Fibroblast of lung (primary cell): ENCODE results near the gene KLHL1.

Experiments used
- EZH2 ChIP-seq: IDR thresholded peaks from 2 replicates; pipeline ENCODE4 v1.5.1; 2012; ENCODE audit warnings: low read length, control low read depth, mild to moderate bottlenecking; ENCODE audit errors: missing control alignments
- TF ChIP-seq, protein P1 (sequence below), 2 donors: IDR thresholded peaks in 1 of 2; conservative IDR thresholded peaks in 1 of 2; 1 replicate in 1 of 2; 2 replicates in 1 of 2; pipeline ENCODE4 v1.5.1; 2011 to 2012; ENCODE audit warnings: low read length in 2 of 2, control low read depth in 1 of 2, inconsistent platforms in 1 of 2, low read depth in 1 of 2, mild to moderate bottlenecking in 1 of 2

DNA sequence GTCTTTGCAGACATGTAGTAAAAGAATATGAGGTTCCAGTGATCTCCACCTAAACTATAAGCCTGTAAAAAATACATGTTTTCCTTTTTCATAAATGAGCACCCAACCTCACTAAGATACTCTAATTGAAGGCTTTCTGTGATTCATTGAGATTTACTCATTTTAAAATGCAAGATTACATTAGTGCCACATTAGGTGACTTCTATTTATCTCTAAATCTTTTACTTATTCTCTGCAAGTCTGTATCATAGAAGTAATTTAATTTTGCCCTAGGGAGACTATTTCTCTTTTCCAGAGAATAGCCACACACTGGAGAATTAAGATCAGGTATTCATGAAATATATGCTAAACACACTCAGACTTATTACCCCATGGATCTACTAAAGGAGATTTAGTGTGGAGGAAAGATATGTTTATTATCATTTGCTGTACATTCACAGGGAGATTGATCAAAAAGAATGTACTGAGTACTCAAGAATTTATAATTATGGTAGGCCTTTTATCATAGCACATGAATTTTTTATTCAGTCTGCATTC, 290.9 kb downstream of the KLHL1 start:
- TF ChIP-seq, protein P1, sequence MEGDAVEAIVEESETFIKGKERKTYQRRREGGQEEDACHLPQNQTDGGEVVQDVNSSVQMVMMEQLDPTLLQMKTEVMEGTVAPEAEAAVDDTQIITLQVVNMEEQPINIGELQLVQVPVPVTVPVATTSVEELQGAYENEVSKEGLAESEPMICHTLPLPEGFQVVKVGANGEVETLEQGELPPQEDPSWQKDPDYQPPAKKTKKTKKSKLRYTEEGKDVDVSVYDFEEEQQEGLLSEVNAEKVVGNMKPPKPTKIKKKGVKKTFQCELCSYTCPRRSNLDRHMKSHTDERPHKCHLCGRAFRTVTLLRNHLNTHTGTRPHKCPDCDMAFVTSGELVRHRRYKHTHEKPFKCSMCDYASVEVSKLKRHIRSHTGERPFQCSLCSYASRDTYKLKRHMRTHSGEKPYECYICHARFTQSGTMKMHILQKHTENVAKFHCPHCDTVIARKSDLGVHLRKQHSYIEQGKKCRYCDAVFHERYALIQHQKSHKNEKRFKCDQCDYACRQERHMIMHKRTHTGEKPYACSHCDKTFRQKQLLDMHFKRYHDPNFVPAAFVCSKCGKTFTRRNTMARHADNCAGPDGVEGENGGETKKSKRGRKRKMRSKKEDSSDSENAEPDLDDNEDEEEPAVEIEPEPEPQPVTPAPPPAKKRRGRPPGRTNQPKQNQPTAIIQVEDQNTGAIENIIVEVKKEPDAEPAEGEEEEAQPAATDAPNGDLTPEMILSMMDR (conservative IDR thresholded peaks at IDR 0.05 in 1 of 2, IDR thresholded peaks at IDR 0.05 in 1 of 2; ENCODE audit: low read depth in 1 of 2, low read length in 2 of 2), result no peak
- no peak for TF ChIP-seq EZH2
